Transverse colon (tissue), 4 donors: ENCODE results near the gene MEX3A. TPM values are rescaled to one million over a fixed set of nuclear protein-coding genes. Genes with fewer than 3 reads are reported as not detected.
"Not testable (repeated sequence)": the region's sequence is repeated elsewhere in the genome, so short reads cannot be mapped to it uniquely, and the experiment has no call there.

ENCODE experiments used
- DNase-seq: peaks from one replicate; pipeline ENCODE4 v3.0.0-alpha.2; 2019
- H3K27ac ChIP-seq, 4 donors: fragments of 200-600 bp; sonication (generic); 2 replicates each; pipeline ENCODE4 v1.5.1; 2016 to 2018; ENCODE audit warnings: inconsistent platforms in 4 of 4
- H3K27me3 ChIP-seq: fragments of 200-600 bp; sonication (generic); 2 replicates; pipeline ENCODE4 v1.5.1; 2017; ENCODE audit warnings: inconsistent platforms
- H3K36me3 ChIP-seq, 4 donors: fragments of 200-600 bp; sonication (generic); 2 replicates each; pipeline ENCODE4 v1.5.1; 2017 to 2019; ENCODE audit warnings: inconsistent platforms in 4 of 4
- H3K4me1 ChIP-seq, 4 donors: fragments of 200-600 bp; sonication (generic); 2 replicates each; pipeline ENCODE4 v1.5.1; 2017 to 2020; ENCODE audit warnings: inconsistent platforms in 4 of 4
- H3K4me3 ChIP-seq, 4 donors: fragments of 200-600 bp; sonication (generic); 1 replicate in 1 of 4; 2 replicates in 3 of 4; pipeline versions ENCODE4 v1.5.1 to v1.6.1; 2017 to 2019; ENCODE audit warnings: inconsistent platforms in 4 of 4
- H3K9me3 ChIP-seq, 2 donors: fragments of 200-600 bp; sonication (generic); 2 replicates each; pipeline ENCODE4 v1.5.1; 2017 to 2019; ENCODE audit warnings: inconsistent platforms in 2 of 2
- CTCF ChIP-seq, 5 experiments: fragments of 200-600 bp in 3 of 5; fragments of 450-650 bp in 2 of 5; sonication (generic) in 3 of 5; IDR thresholded peaks; 1 replicate in 2 of 5; 2 replicates in 3 of 5; pipeline ENCODE4 v1.5.1; 2016 to 2017; ENCODE audit warnings: antibody characterized with exemption in 5 of 5, inconsistent platforms in 3 of 5, mild to moderate bottlenecking in 2 of 5, moderate library complexity in 1 of 5
- EP300 ChIP-seq: sonication (generic); formaldehyde crosslinking; IDR thresholded peaks from one replicate; pipeline ENCODE4 v1.6.1; 2017; ENCODE audit warnings: antibody characterized with exemption, low read depth
- POLR2A ChIP-seq: fragments of 450-650 bp; IDR thresholded peaks from one replicate; pipeline ENCODE4 v1.6.1; 2016; ENCODE audit warnings: antibody characterized with exemption, mild to moderate bottlenecking, moderate library complexity
- POLR2AphosphoS5 ChIP-seq, 3 donors: sonication (generic); formaldehyde crosslinking; IDR thresholded peaks; one replicate each; pipeline ENCODE4 v1.6.1; 2016; ENCODE audit warnings: antibody characterized with exemption in 3 of 3
- WGBS, 2 donors: methylation state at CpG; one replicate each; pipeline ENCODE4 v1.1.5; 2018; ENCODE audit warnings: low coverage in 1 of 2; 5-methylcytosine and 5-hydroxymethylcytosine counted together
- in situ Hi-C, 4 donors: fragments of 200-750 bp; cut with MboI; loops; one replicate each; pipeline versions ENCODE4 v1.15.0 to v1.15.1; 2017; ENCODE audit warnings: low sequenced_read_pairs in 3 of 4, low pct_ligation_motif_present in 1 of 4, low pct_unique_long_range_greater_than_20kb in 1 of 4
- intact Hi-C: fragments of 100-400 bp; cut with DNase I; formaldehyde crosslinking; loops from one replicate; pipeline ENCODE4 v1.15.1; 2023; ENCODE audit warnings: low total_unique reads
- total RNA-seq, 4 donors: library from RNA; depleted of rRNA; stranded (reverse); fragments of >200 nt; gene quantifications; one replicate each; pipeline ENCODE4 v1.1.0, GENCODE V29; 2016

MEX3A gene
- total RNA-seq, 4 donors from 2014 or later, result 0.14 to 0.60 (median 0.48) TPM; not detected in 1

- no peaks in the 10 kb centered on the region for H3K9me3 ChIP-seq
- 40 to 65% methylated on average over 7 to 8 of the region's 8 CpGs for WGBS, 2 donors
- H3K27me3 ChIP-seq, result no peaks in the 10 kb centered on the region
- in situ Hi-C loops (no loop called here), intact Hi-C loops (no loop called here)
- H3K4me3 ChIP-seq, result peak overlapping the region in 1 of 4 donors; percentile 18
- H3K4me1 ChIP-seq, result peaks cover 60 to 68% (median 66%) of the 10 kb centered on the region in 4 donors
- H3K36me3 ChIP-seq, result peaks cover 0 to 33% (median 15%) of the 10 kb centered on the region in 4 donors
- TF ChIP-seq POLR2AphosphoS5 (IDR thresholded peaks at IDR 0.05), result peak; percentile 40 to 51 (median 51)
- TF ChIP-seq CTCF (IDR thresholded peaks at IDR 0.05), result no peak
- DNase-seq, result peak; percentile 40
- peak overlapping the region; percentile 96 to 100 (median 98) for H3K27ac ChIP-seq
Observed at GRCh38 chr1:156128654-156129597, 46.7 kb upstream of the MEX3A start.

GRCh38 chr1:156128308-156128653, 46.0 kb upstream of the MEX3A start:
- H3K36me3 ChIP-seq, result peaks cover 0 to 26% (median 11%) of the 10 kb centered on the region in 4 donors
- peak overlapping the region in 1 of 4 donors; percentile 17 for H3K4me3 ChIP-seq
- no peak for DNase-seq
- intact Hi-C loops (no loop called here), in situ Hi-C loops (no loop called here)
- peaks cover 66 to 75% (median 73%) of the 10 kb centered on the region in 4 donors for H3K4me1 ChIP-seq
- H3K27me3 ChIP-seq, result no peaks in the 10 kb centered on the region
- TF ChIP-seq POLR2AphosphoS5 (IDR thresholded peaks at IDR 0.05), result no peak
- H3K27ac ChIP-seq, result peak overlapping the region; percentile 96 to 100 (median 98)
- no peaks in the 10 kb centered on the region for H3K9me3 ChIP-seq
- 66% methylated on average over 2 of the region's 2 CpGs; no CpG with 5 or more reads in 1 of the 2 donors for WGBS, 2 donors

GRCh38 chr1:156126630-156127534, 44.6 kb upstream of the MEX3A start:
- peak in 1 of 3 donors; percentile 4 for TF ChIP-seq POLR2AphosphoS5 (IDR thresholded peaks at IDR 0.05)
- TF ChIP-seq POLR2A, result no peak
- TF ChIP-seq CTCF (IDR thresholded peaks at IDR 0.05), result peak in 2 of 5 experiments; percentile 11 to 27
- no peak for TF ChIP-seq EP300
- H3K27ac ChIP-seq, result peak overlapping the region; percentile 96 to 100 (median 98)
- H3K4me3 ChIP-seq, result peak overlapping the region in 1 of 4 donors; percentile 9
- peaks cover 0 to 15% (median 7%) of the 10 kb centered on the region in 4 donors for H3K36me3 ChIP-seq
- no peaks in the 10 kb centered on the region for H3K27me3 ChIP-seq
- H3K9me3 ChIP-seq, result no peaks in the 10 kb centered on the region
- 26% methylated on average over 15 of the region's 15 CpGs; no CpG with 5 or more reads in 1 of the 2 donors for WGBS, 2 donors
- DNase-seq, result peak; percentile 70
- peaks cover 77 to 89% (median 87%) of the 10 kb centered on the region in 4 donors for H3K4me1 ChIP-seq
- intact Hi-C loops, result no loop called here
- in situ Hi-C loops, result no loop called here

GRCh38 chr1:156126043-156126629, 43.9 kb upstream of the MEX3A start:
- 13 to 21% methylated on average over 7 to 11 of the region's 11 CpGs for WGBS, 2 donors

GRCh38 chr1:156125544-156125943, 43.3 kb upstream of the MEX3A start:
- in situ Hi-C loops, H3K27me3 ChIP-seq, H3K36me3 ChIP-seq, intact Hi-C loops, DNase-seq, H3K9me3 ChIP-seq: not testable (repeated sequence)
- H3K4me3 ChIP-seq, result peak overlapping the region in 1 of 4 donors; percentile 8
- 88% methylated on average over 10 of the region's 10 CpGs; no CpG with 5 or more reads in 1 of the 2 donors for WGBS, 2 donors
- H3K4me1 ChIP-seq, result peaks cover 89 to 100% (median 97%) of the 10 kb centered on the region in 4 donors
- H3K27ac ChIP-seq, result peak overlapping the region; percentile 96 to 100 (median 98)

More at GRCh38 chr1:156126043-156126629, 43.9 kb upstream of the MEX3A start:
- intact Hi-C loops, result no loop called here
- peaks cover 84 to 96% (median 94%) of the 10 kb centered on the region in 4 donors for H3K4me1 ChIP-seq
- in situ Hi-C loops, result no loop called here
- H3K27ac ChIP-seq, result peak overlapping the region; percentile 96 to 100 (median 98)
- peaks cover 0 to 7% (median 4%) of the 10 kb centered on the region in 4 donors for H3K36me3 ChIP-seq
- TF ChIP-seq POLR2AphosphoS5 (IDR thresholded peaks at IDR 0.05) (peak; percentile 45 to 52 (median 47)), POLR2A (peak; percentile 27), EP300 (no peak), CTCF (IDR thresholded peaks at IDR 0.05) (peak; percentile 31 to 45 (median 34))
- no peaks in the 10 kb centered on the region for H3K27me3 ChIP-seq
- DNase-seq, result peak; percentile 82
- no peaks in the 10 kb centered on the region for H3K9me3 ChIP-seq
- peak overlapping the region in 2 of 4 donors; percentile 8 to 9 for H3K4me3 ChIP-seq
